GDM1 (cell line): Measurements from ENCODE around the gene ST6GALNAC3.

Experiments
- DNase-seq: peaks from one replicate; lab custom pipeline; 2025; lab: John Stamatoyannopoulos, UW

ST6GALNAC3 gene

DNA sequence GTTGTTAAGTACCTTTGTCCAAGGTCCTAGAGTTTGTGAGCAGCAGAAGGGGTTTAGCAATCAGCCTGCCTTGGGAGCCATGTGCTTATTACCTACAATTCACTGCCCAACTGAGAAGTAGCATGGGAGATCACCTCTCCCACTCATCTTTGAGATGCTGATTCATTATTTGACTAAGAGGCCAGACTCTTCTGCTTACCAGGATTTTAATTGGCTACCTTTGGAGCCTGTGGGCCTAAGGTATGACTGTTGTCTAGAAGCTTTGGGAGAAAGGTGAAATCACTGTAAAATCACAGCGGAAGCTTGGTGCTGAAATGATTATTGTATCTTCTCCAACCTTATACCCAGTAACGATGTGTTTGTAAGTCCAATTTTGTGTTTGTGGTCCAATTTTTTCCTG lies 213.4 kb downstream of the ST6GALNAC3 start:
- no peak for DNase-seq

DNA sequence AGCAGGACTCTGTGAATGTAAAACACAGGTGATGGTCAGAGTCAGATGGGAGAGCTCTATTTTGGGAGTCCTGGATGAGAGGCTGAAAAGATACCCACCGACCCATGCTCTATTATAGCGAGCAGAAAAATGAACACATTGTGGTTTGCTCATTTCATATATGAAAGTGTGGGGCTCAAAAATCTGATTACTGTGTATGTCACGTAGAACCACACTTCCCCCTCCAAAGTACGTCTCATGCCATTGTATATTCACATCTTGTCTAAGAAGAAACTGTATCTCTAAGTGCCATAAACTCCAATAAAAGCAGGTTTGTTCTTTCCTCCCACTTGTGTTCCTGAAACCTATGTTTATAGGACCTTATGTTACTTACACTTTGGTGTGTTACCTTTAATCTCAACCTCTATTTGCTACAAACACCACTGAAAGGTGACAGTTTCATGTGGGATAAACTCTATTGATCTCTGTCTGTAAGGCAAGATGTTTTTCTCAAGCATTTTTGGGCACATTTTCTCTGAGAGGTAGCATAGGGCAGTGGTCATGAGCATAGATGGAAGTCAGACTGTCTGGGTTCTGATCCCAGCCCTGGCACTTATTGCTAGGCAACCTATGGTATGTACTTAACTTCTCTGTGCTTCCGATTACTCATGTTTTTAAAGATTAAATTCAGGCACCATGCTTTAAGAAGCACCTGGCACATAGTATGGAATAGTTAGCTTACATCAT lies 214.4 kb downstream of the ST6GALNAC3 start:
- no peak for DNase-seq

DNA sequence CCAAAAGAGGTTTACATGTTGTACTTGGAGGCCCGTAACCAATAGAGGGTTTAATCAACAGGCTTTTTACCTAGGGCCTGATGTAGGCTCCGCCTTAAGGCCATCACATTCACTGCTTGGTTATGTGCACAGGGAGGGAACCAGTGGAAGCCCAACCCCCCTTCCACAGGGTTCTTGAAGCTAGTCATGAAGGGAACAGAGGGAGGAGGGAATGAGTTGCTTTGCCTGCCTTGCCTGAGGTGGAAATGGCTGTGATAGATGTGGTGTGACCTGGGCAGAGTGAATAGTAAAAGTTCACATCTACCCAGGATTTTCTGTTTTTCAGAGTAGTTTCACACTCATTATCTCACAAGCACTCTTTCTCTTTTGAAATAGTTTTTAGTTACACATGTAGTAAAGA lies 215.1 kb downstream of the ST6GALNAC3 start:
- DNase-seq, result no peak

DNA sequence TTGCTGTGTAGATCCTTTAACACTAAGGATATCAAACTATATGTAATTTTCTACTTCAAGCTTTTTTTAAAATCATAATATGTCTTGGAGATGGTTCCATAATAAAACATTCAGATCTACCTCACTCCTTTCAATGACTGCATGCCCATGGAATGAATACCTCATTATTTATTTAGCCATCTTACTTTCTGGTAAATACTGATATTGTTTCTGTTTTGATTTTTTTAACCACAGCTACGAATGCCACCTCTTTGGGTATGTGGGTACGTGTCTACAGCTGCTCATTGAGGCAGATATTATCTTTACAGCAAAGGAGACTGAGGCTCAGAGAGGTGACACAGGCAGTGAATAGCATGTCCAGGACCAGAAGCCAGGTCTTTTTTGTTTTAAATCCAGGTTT lies 215.7 kb downstream of the ST6GALNAC3 start:
- DNase-seq, result no peak

DNA sequence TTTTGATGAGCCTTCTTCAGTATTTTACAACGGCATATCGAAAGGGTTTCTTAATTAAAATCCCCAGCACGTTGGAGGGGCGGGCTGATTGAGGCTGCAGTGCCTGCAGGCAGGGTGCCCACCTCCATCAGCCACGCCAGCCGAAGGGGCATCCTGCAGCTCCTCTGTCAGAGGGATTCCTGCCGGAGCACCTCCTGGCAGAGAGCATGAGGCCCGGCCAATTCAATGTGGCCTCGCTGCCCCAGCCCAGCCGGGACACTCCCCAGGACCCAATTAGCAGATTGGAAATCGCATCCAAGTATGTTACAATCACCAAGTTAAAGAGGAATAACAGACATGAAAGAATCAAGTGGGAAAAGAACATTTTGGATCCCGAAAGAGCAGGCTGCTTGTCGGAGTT lies 216.6 kb downstream of the ST6GALNAC3 start:
- no peak for DNase-seq

DNA sequence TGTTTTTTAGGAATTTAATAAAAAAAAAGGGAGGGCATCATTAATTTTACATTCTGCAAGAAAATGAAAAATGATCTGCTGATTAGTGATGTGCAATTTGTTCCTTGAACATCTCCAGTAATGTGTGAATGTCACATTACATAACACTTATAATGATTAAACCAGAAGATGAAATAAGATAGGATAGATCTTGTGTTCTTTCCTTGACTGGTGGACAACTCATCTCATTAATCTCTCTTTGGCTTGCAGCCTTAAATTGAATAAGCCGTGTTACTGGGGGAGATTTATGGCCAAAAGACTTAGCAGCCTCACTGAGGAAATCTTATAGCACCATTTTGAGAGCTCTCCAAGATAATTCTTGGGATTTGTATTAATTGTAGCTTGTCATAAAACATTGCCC lies 217.2 kb downstream of the ST6GALNAC3 start:
- no peak for DNase-seq

DNA sequence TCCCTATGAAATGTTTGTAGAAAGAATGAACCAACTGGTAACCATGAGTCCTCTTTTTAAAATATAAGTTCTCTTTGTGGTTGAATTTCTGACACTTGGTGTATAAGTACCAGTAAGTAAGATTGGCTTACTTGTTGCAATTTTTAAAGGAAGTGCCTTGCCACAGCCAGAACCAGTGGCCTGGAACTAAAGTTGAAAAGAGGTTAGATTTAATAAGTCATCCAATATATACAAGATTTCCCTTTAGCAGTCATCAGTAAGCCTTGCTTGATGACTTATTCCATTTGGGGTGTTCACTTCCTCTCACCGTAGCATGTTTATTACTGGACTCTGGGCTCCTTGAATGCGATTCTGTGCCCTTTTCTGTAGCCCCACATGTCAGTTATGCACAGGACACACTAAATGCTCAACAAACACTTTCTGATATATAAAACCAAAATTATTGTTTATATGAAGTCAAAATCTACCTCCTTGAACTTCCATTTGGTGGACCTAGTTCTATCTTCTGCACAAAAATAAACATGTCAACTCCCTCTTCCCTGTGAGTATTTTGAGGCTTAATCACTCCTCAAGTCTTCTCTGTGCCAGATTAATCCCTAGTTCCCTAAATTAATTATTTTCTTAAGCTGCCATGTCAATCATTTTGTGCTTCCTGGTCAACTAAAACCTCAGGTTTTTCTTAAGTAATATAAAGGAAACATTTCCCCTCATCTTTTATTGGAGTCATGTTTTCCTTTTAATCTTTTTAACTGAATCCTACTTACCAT lies 218.1 kb downstream of the ST6GALNAC3 start:
- DNase-seq, result no peak

DNA sequence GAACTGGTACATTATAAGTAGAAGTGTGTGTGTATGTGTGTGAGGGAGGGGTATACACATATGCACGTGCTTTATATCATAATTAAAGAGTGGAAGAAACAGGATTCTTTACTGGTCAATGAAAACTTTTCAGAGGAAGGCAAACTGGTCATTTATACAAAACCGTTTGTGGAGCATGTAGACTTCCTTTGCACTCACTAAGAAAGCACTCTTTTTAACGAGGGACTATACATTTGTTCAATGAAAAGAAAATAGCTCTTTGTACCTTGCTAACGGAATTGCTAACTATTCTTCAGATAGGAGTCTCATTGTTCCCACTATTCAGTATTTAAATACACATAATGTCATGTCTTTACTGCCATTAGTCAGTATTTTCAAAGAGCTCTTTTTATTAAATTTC lies 219.3 kb downstream of the ST6GALNAC3 start:
- DNase-seq, result no peak

DNA sequence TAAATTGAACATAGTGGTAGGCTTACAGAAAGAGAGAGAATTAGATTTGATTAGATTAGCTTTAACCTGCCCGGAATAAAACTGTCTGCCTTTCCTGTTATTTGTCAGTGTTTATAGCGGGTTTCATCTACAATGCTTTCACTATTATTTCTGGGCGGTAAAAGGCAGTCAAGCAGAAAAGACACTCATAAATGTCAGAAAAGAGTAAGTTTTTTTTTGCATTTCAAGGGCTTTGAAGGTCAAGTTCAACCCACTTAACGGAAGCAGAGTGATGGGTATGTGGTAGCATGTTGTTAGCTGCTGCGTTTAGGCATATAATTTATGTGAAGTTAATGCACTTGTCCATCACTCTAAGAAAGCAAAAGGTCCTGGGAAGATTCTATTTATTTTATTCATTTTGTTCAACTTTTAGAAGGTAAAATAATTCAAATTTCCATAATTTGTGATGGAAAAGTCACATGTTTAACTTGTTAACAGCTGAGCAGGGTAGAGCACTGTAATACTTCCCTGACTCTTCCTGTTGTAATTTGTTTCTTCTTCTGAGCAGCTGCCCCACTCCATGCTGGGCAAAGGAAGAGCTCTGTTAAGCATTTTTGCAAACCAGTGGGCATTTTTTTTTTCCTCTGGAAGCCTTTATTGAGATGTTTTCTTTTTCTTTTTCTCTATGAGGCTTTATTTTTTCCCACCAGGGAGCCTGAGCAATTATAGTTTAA lies 220.1 kb downstream of the ST6GALNAC3 start:
- no peak for DNase-seq

DNA sequence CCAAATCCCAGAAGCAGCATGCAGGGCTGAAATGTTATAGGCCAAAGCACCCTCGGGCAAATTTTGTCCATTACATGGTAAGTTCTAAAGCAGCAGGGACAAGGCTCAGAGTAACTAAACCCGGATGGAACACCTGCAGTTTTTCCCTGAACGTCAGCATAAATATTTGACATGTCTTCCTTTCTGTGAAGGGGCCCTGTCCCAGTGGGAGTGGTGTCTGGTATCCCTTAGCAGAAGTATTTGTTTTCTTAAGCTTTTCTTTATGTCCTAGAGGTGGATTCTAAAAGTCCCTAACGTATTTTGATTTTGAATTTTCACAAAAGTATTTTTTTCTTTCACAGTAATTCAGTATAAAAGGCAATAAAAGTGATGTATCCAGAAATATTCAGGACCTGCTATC lies 223.9 kb downstream of the ST6GALNAC3 start:
- no peak for DNase-seq

DNA sequence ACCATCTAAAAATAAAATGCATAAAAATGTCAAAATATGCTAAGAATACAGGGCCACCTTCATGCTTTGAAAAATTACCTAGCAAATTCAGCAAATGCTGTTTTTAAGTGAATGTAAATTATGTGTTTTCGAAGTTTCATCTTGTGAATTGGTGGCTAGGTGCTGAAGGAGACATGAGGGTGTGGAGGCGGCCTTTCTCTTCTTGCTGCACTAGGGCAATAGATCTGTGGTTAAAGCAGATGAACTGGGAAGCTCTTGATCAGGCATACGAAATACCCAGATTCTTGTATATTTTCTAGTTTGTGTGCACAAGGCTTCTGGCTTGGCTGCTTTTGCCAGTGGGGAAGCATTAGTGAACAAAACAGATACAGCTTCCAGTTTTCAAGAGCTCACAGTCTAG lies 224.5 kb downstream of the ST6GALNAC3 start:
- no peak for DNase-seq

DNA sequence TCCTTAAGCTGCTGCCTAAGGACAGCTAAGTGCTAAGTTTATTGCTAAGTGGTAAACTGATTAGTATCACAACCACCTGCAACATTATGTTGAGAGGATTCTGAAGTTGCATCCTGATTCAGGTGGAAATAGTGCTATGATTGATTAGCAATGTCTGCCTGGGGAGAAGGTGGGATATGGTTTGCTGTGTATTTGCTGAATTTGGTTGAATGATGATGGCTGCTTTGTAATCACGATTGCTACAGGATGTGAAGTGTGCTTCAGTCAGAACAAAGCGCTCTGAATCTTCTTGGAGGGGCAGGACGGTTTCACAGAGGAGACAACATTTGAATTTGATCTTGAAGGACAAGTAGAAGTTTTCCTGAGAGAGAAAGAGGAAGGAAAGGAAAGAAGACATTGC lies 226.0 kb downstream of the ST6GALNAC3 start:
- no peak for DNase-seq

DNA sequence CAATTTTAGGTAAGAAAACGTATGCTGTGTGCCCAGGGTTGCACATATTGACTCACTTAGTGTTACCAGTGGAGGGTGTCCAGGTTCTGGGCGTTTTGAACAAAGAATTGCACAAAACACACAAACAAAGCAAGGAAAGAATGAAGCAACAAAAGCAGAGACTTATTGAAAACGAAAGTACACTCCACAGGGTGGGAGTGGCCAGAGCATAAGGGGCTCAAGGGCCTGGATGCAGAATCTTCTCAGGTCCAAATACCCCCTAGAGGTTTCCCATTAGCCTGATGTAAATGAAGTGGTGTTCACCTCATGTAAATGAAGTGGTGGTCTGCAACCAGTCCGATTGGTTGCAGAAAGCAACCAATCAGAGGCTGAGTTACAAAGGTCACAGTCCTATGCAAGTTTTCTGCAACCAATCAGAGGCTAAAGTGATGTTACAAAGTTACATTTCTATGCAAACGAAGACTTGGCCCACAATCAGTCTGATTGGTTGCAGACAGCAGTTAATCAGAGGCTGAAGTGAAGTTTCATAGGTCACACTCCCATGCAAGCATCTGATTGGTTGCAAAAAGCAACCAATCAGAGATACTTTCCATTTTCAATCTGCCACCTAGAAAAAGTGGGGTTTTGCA lies 228.3 kb downstream of the ST6GALNAC3 start:
- DNase-seq, result no peak

DNA sequence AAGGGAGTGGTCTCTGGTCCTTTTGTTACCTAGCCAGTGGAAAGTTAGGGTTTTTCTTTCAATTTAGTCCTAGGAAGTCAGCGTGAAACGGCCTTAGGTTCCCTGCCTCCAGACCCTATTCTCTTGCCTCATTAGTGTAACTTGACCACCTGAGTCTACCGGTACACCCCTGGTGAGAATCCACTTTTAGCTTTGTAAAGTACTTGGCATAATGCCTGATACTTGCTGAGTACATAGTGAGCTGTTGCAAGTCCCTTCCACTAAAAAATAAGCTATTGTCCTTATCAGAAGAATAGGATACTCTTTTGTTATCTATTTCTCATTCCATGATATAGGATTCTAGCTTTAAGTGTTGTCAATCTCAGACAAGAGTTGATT lies 228.8 kb downstream of the ST6GALNAC3 start:
- DNase-seq, result no peak

DNA sequence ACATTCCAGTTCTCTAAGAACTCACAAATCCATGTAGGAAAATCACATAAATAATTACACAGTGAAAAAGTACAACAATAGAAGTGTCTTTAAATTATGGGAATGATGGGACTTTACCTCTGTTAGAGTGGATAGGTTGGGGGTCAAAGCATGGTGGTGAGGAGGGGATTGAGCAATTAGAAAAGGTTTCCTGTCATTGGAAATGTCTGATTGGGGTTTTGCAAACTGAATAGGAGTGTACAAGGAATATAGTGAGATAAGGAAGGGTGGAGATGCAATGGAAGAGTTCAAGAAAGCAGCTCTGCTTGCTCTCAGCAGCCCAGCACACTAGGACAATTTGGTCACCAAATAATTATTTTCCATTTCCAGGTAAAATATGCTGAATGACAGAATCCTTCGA lies 238.8 kb downstream of the ST6GALNAC3 start:
- DNase-seq, result no peak

DNA sequence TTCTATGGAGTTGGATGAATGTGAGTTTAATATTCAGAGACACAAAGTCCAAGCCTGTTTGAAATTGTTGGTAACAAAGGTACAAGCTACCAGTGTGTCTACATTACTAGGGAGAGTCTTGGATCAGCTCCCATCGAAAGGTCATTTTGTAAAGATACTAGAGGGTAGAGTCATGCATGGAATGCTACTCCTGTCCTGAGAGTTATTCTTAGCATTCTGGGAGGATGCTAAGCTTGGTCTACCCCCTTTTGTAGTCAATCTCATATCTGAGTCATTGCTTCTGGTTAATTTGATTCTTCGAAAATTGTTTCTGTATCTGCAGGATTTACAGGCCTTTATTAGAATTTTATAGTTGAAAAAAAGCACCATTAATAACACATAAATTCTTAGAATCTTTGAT lies 240.2 kb downstream of the ST6GALNAC3 start:
- DNase-seq, result no peak

DNA sequence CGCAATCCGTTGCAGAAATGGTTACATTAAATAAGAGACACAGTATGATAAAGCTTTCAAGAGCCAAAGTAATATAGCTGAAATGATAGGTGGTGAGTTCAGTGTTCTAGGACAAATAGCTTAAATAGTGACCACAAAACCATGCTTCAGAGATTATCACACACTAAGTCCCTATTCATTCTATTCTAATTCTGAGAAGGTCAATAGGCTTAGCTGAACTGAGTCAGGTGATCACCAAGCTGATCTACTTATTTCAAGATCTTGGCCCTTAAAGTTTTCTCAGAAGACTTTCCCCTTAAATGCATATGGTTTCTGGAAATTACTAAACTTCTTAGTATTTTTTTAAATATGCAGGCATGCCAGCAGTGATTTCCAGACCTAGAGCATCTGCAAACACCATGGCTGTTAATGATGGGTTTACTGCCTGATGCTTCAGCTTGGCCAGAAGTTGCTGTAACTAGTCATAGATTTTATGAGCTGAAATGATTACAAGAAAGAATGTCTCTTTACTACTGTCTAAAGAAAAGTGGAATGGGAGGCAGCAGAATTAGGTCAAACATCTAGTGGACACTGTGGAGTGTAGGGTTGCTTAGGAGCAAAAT lies 242.9 kb downstream of the ST6GALNAC3 start:
- no peak for DNase-seq

DNA sequence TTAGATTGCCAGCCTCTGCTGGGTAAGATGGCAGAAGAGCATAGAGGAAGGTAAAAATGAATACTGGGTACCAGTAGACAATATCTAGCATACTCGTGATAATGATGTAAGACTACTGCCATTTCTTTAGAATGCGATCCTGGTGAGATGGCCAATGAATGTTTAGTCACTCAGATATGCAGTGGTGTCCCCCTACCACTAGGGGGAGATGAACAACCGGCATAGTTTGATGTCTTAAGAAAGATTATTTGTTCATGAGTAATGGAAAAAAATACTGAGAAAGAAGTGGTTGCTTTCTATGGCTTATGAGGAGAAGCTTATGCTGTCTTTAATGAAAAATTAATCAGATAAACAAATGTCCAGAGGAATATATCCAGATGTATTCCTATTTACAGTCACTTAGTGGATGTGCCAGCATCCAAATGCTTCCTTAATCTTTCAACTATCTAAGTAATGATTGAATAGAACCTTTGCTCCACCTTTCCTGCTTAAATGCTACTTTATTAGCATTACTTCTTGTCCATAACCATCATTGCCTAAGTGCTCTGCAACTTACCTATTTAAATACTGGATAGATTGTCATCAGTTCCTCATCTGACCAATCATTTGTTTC lies 256.6 kb downstream of the ST6GALNAC3 start:
- peak; percentile 26 for DNase-seq

DNA sequence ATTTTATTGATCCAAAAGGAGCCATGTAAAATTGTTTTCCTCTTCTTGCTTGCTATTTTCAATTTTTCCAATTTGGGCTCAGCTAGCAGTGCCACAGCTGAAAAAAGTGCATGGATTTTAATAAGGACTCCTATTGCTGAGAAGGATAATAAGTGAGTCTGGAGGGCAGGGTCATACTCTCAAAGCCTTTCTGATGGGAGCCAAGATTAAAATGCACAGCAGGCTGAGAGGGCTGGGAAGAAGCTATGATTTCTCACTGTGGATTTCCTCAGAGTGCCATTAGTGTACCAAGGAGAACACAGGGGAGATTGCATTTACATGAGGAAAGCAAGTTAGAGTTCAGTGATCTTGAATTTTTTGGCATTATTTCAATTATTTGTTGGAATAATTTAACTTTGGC lies 261.3 kb downstream of the ST6GALNAC3 start:
- no peak for DNase-seq

DNA sequence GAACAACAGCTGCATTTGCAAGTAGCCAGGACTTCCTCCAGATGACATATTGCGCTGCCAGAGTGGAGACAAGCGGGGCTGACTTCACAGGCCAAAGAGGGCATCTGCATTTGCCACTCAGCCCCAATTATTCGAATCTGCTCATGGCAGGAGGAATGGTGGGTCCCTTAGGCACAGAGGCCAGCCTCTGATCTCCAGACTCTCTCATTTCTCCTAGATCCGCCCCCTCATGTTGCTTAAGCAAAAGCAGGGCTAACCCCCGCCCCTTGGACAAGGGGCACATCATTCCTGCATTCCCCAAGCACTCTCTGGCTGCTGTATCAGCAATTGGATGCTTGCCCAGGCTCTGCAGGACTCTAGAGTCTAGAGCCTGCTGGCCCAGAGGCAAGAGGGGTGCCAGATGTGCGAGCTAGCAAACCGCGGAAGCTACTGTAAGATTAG lies 262.4 kb downstream of the ST6GALNAC3 start:
- no peak for DNase-seq

DNA sequence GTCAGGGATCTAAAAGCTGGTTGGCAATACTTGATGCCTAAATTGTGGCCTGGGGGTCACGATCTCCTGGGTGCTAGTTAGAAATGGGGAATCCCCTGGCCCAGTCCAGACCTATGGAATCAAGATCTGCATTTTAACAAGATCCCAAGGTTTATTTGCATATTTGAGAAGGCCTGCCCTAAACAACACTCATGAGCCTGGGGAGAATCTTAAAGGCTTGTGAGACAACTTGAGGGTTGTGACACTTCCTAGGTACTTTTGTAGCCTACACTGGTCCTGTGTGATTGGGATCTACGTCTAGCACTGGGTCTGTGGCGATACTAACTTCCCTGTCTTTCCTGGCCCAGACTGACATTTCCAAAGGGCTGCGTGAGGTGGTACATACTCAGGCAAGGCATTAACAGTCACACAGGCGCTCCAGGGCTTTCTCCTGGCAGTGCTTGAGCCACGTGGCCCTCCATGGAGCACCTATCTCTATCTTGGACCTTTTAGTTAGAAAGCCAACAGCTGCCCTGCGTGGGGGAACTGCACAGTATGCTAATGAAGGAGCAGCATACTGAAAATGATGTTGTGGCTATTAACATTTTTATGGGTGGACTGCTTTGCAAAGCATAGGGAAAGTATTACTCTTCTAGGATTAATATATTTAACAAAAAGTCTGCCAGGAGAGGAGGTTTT lies 263.1 kb downstream of the ST6GALNAC3 start:
- DNase-seq, result no peak
